B cell (primary cell): ENCODE results near the gene FFAR3. TPM values are rescaled to one million over a fixed set of nuclear protein-coding genes. Genes with fewer than 3 reads are reported as not detected.

Experiments used
- ATAC-seq: fragments of 200-7000 bp; cut with Tn5 transposase; one replicate; pipeline ENCODE4 v1.10.0; 2021; ENCODE audit warnings: low read depth, mild to moderate bottlenecking, moderate number of reproducible peaks, moderate library complexity
- CTCF ChIA-PET: fragments of 350-600 bp; sonication (Branson Sonifier 250); formaldehyde crosslinking; loops from one replicate; lab custom pipeline; 2021; ENCODE audit warnings: antibody characterized with exemption, inconsistent platforms; lab: Charles Lee
- POLR2A ChIA-PET: fragments of 350-600 bp; sonication (Branson Sonifier 250); formaldehyde crosslinking; loops from one replicate; lab custom pipeline; 2021; ENCODE audit warnings: antibody characterized with exemption; lab: Charles Lee
- DNase-seq: peaks from one replicate; pipeline ENCODE4 v3.0.0; 2013
- H2AFZ ChIP-seq: 2 replicates; pipeline ENCODE4 v1.6.1; 2012; ENCODE audit warnings: mild to moderate bottlenecking, low read depth, low read length; ENCODE audit not compliant: insufficient read depth, poor library complexity, severe bottlenecking
- H3K27ac ChIP-seq, 2 donors: 1 replicate in 1 of 2; 2 replicates in 1 of 2; pipeline ENCODE4 v1.5.1; 2012 to 2013; ENCODE audit warnings: low read length in 2 of 2, mild to moderate bottlenecking in 2 of 2, moderate library complexity in 1 of 2
- H3K27me3 ChIP-seq, 4 experiments: fragments of 200-600 bp in 1 of 4; sonication (generic) in 1 of 4; replicated peaks in 1 of 4; 1 replicate in 2 of 4; 2 replicates in 2 of 4; pipeline versions ENCODE4 v1.6.1 to v1.7.0; 2013 to 2016; ENCODE audit warnings: low read length in 3 of 4, mild to moderate bottlenecking in 2 of 4, mixed read lengths in 1 of 4, moderate library complexity in 1 of 4; ENCODE audit not compliant: insufficient read depth in 4 of 4, control insufficient read depth in 3 of 4; ENCODE audit errors: control extremely low read depth in 1 of 4
- H3K36me3 ChIP-seq, 2 experiments: replicated peaks in 1 of 2; 1 replicate in 1 of 2; 2 replicates in 1 of 2; pipeline versions ENCODE4 v1.6.1 to v1.7.1; 2013; ENCODE audit warnings: low read length in 1 of 2; ENCODE audit not compliant: insufficient read depth in 2 of 2, control insufficient read depth in 1 of 2; ENCODE audit errors: control extremely low read depth in 1 of 2, extremely low read depth in 1 of 2
- H3K4me1 ChIP-seq, 2 donors: fragments of 200-600 bp in 1 of 2; sonication (generic) in 1 of 2; 1 replicate in 1 of 2; 2 replicates in 1 of 2; pipeline versions ENCODE4 v1.5.1 to v1.6.1; 2013 to 2017; ENCODE audit warnings: low read length in 2 of 2; ENCODE audit not compliant: control insufficient read depth in 2 of 2, insufficient read depth in 2 of 2
- H3K4me2 ChIP-seq: replicated peaks from 2 replicates; pipeline ENCODE3; 2012; ENCODE audit warnings: mild to moderate bottlenecking, low read depth, low read length; ENCODE audit not compliant: poor library complexity, severe bottlenecking
- H3K4me3 ChIP-seq, 5 experiments: fragments of 200-600 bp in 1 of 5; sonication (generic) in 1 of 5; 1 replicate in 3 of 5; 2 replicates in 2 of 5; pipeline versions ENCODE4 v1.5.1 to v1.7.0; 2011 to 2016; ENCODE audit warnings: low read length in 4 of 5, mild to moderate bottlenecking in 4 of 5, low read depth in 2 of 5, control low read depth in 1 of 5, moderate library complexity in 1 of 5; ENCODE audit not compliant: insufficient read depth in 1 of 5; ENCODE audit errors: control extremely low read depth in 1 of 5, extremely low read depth in 1 of 5
- H3K79me2 ChIP-seq: fragments of 200-600 bp; sonication (generic); one replicate; pipeline ENCODE4 v1.6.0; 2016; ENCODE audit warnings: low read length; ENCODE audit not compliant: control insufficient read depth, insufficient read depth
- H3K9ac ChIP-seq: fragments of 200-600 bp; sonication (generic); 2 replicates; pipeline ENCODE4 v1.6.1; 2017; ENCODE audit warnings: mild to moderate bottlenecking, low read length, moderate library complexity
- H3K9me3 ChIP-seq, 3 donors: one replicate each; pipeline versions ENCODE4 v1.6.1 to v1.7.1; 2013; ENCODE audit warnings: low read length in 2 of 3; ENCODE audit not compliant: control insufficient read depth in 2 of 3, insufficient read depth in 1 of 3; ENCODE audit errors: control extremely low read depth in 1 of 3
- H4K20me1 ChIP-seq: 2 replicates; pipeline ENCODE4 v1.6.0; 2012; ENCODE audit warnings: mild to moderate bottlenecking, low read length; ENCODE audit not compliant: insufficient read depth, control insufficient read depth, poor library complexity, severe bottlenecking
- H3K27ac Mint-ChIP-seq: one replicate; pipeline ENCODE4 v1.8.0; 2021; ENCODE audit warnings: mixed read lengths
- H3K27me3 Mint-ChIP-seq: one replicate; pipeline ENCODE4 v1.8.0; 2021; ENCODE audit warnings: mixed read lengths
- H3K4me1 Mint-ChIP-seq: one replicate; pipeline ENCODE4 v1.8.0; 2021; ENCODE audit warnings: mixed read lengths
- H3K4me3 Mint-ChIP-seq: one replicate; pipeline ENCODE4 v1.8.0; 2021; ENCODE audit warnings: mixed read lengths
- H3K9me3 Mint-ChIP-seq: one replicate; pipeline ENCODE4 v1.8.0; 2022; ENCODE audit warnings: mixed read lengths; ENCODE audit not compliant: insufficient read depth
- EZH2 ChIP-seq: IDR thresholded peaks from 2 replicates; pipeline ENCODE4 v1.6.1; 2012; ENCODE audit warnings: borderline replicate concordance, low read depth, mild to moderate bottlenecking, moderate library complexity, low read length; ENCODE audit not compliant: insufficient read depth, poor library complexity, severe bottlenecking
- WGBS: methylation state at CpG from one replicate; pipeline ENCODE4 v1.1.5; 2013; ENCODE audit warnings: missing lambda C conversion rate; ENCODE audit not compliant: insufficient coverage; 5-methylcytosine and 5-hydroxymethylcytosine counted together
- intact Hi-C: fragments of 100-400 bp; cut with micrococcal nuclease; formaldehyde crosslinking; loops from one replicate; pipeline ENCODE4 v1.10.0; 2022
- polyA plus RNA-seq: library from polyadenylated mRNA; depleted of rRNA; stranded (reverse); fragments of >200 nt; gene quantifications from 2 replicates; pipeline ENCODE4 v1.2.3, GENCODE V29; 2012
- total RNA-seq, 2 donors: library from RNA; stranded (reverse); fragments of 120-200 nt in 1 of 2; gene quantifications; 1 replicate in 1 of 2; 2 replicates in 1 of 2; pipeline versions ENCODE4 v1.2.3 to v1.2.4, GENCODE V29; 2013 to 2022
- TF ChIP-seq, protein P1 (sequence below): fragments of 200-600 bp; IDR thresholded peaks from one replicate; pipeline ENCODE4 v1.8.0; 2022; ENCODE audit warnings: antibody characterized with exemption, mild to moderate bottlenecking

The FFAR3 gene
- total and polyA plus RNA-seq, 2 donors (not counting 1 experiment from before 2014, with no cell fraction given): 0.63 TPM; not detected in 1

DNA sequence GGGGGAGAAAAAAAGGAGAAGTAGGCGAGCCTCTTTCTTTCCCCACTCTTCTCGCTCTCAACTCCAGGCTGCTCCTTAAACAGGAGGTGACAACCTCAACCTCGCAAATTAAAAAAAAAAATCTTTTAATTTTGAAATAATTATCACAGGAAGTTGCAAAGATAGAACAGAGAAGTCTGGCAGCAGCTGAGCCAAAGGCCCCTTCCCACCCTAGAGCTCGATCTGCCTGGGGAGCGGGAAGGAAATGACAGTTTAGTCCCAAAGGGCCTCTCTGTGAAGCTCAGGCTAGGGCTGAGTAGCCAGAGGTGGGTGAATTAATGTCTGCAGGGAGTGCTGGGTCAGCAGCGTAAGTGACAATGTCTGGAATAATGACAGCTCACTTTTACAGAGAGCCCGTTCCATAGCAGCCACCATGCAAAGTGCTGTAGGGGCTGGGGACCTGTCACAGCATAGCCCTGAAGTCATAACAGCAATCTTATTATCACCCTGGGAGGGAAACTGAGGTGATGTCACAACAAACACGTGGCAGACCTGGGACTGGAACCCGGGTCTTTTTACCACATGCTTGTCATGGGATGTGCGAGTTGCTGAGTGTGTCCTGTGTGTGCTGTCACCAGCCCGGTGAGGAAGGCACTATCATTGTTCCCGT, 38.1 kb upstream of the FFAR3 start:
- ATAC-seq: peak; percentile 41
- ChIA-PET CTCF (interaction anchor here (0.7 to 5.0 kb wide), 13 partner anchors 8 to 290 kb away, joined by 3 to 26 read pairs (median 5); partner anchors contain the start of genes CD22 and FFAR1), POLR2A (interaction anchor here (1.2 to 8.3 kb wide), 4 partner anchors 11 to 144 kb away, joined by 3 to 106 read pairs (median 7); partner anchors contain the start of gene CD22)
- H3K79me2 ChIP-seq: peaks cover 27% of the 10 kb centered on the region
- peak overlapping the region; percentile 94 to 97 for H3K27ac ChIP-seq
- peaks cover 85 to 95% of the 10 kb centered on the region in 2 donors for H3K4me1 ChIP-seq
- peak; percentile 71 for DNase-seq
- peak overlapping the region; percentile 84 for H3K4me2 ChIP-seq
- H4K20me1 ChIP-seq: no peaks in the 10 kb centered on the region
- no peaks in the 10 kb centered on the region for H3K27me3 Mint-ChIP-seq
- intact Hi-C loops: loop anchor here (1.0 to 10.0 kb wide), 5 partner anchors 9 to 175 kb away; partner anchors contain the start of genes CD22, FFAR1, FXYD7 and HAMP
- peaks cover 0 to 3% (median 0%) of the 10 kb centered on the region in 3 donors for H3K9me3 ChIP-seq
- no peaks in the 10 kb centered on the region for H3K27me3 ChIP-seq
- peak overlapping the region in 3 of 5 experiments; percentile 22 to 53 (median 28) for H3K4me3 ChIP-seq
- no peaks in the 10 kb centered on the region for H3K36me3 ChIP-seq
- H3K9ac ChIP-seq: peak overlapping the region; percentile 45
- H3K9me3 Mint-ChIP-seq: no peaks in the 10 kb centered on the region
- peak overlapping the region; percentile 94 for H3K27ac Mint-ChIP-seq
- H3K4me3 Mint-ChIP-seq: peak overlapping the region; percentile 80
- H3K4me1 Mint-ChIP-seq: peaks cover 84% of the 10 kb centered on the region
- TF ChIP-seq, protein P1, sequence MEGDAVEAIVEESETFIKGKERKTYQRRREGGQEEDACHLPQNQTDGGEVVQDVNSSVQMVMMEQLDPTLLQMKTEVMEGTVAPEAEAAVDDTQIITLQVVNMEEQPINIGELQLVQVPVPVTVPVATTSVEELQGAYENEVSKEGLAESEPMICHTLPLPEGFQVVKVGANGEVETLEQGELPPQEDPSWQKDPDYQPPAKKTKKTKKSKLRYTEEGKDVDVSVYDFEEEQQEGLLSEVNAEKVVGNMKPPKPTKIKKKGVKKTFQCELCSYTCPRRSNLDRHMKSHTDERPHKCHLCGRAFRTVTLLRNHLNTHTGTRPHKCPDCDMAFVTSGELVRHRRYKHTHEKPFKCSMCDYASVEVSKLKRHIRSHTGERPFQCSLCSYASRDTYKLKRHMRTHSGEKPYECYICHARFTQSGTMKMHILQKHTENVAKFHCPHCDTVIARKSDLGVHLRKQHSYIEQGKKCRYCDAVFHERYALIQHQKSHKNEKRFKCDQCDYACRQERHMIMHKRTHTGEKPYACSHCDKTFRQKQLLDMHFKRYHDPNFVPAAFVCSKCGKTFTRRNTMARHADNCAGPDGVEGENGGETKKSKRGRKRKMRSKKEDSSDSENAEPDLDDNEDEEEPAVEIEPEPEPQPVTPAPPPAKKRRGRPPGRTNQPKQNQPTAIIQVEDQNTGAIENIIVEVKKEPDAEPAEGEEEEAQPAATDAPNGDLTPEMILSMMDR: no peak
- no peak for TF ChIP-seq EZH2
- WGBS: 2% methylated on average over 6 of the region's 12 CpGs
- peak overlapping the region; percentile 16 for H2AFZ ChIP-seq

DNA sequence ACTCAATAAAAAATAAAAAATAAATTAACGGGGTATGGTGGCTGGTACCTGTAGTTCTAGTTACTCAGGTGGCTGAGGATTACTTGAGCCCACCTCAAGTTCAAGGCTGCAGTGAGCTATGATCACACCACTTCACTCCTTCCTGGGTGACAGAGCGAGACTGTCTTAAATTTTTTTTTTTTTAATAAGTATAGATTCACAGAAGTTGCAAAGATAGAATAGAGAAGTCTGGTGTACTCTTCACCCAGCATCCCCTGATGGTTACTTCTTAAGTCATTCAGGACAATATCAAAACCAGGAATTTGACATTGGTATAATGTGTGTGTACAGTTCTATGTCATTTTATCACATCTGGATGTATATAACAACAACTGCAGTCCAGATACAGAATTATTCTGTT, 37.0 kb upstream of the FFAR3 start:
- POLR2A ChIA-PET: interaction anchor here (0.6 to 8.3 kb wide), 4 partner anchors 10 to 136 kb away, joined by 3 to 106 read pairs (median 7); partner anchors contain the start of gene CD22
- no peak overlapping the region for H3K9ac ChIP-seq
- intact Hi-C loops: loop anchor here (5.0 to 10.0 kb wide), 3 partner anchors 39 to 176 kb away; partner anchors contain the start of genes FXYD7 and HAMP
- peak overlapping the region; percentile 94 to 97 for H3K27ac ChIP-seq
- H3K4me1 ChIP-seq: peaks cover 89 to 91% of the 10 kb centered on the region in 2 donors
- Mint-ChIP-seq H3K4me1 (peaks cover 84% of the 10 kb centered on the region), H3K27me3 (no peaks in the 10 kb centered on the region), H3K4me3 (peak overlapping the region; percentile 27), H3K9me3 (no peaks in the 10 kb centered on the region), H3K27ac (peak overlapping the region; percentile 77)
- no peaks in the 10 kb centered on the region for H3K36me3 ChIP-seq
- H3K4me3 ChIP-seq: no peak overlapping the region
- no peak for ATAC-seq
- H3K79me2 ChIP-seq: peaks cover 30% of the 10 kb centered on the region
- H3K27me3 ChIP-seq: no peaks in the 10 kb centered on the region
- CTCF ChIA-PET: interaction anchor here (0.6 to 5.0 kb wide), 4 partner anchors 11 to 174 kb away, joined by 3 to 26 read pairs (median 5); no protein-coding TSS in a partner anchor
- H3K9me3 ChIP-seq: peaks cover 0 to 3% (median 0%) of the 10 kb centered on the region in 3 donors
- no peaks in the 10 kb centered on the region for H4K20me1 ChIP-seq
- TF ChIP-seq, protein P1: no peak
- TF ChIP-seq EZH2: no peak
- WGBS: no CpG with 5 or more reads among the region's 2 CpGs
- no peak overlapping the region for H2AFZ ChIP-seq
- H3K4me2 ChIP-seq: peak overlapping the region; percentile 84
- DNase-seq: peak; percentile 57
